ENCODE measurements around the gene DOCK7. TPM values are rescaled to one million over a fixed set of nuclear protein-coding genes. Genes with fewer than 3 reads are reported as not detected.
"Not testable (repeated sequence)": the region's sequence is repeated elsewhere in the genome, so short reads cannot be mapped to it uniquely, and the experiment has no call there.

Gene DOCK7
- total RNA-seq, 1 experiment from 2014 or later, result 60.8 TPM

DNA sequence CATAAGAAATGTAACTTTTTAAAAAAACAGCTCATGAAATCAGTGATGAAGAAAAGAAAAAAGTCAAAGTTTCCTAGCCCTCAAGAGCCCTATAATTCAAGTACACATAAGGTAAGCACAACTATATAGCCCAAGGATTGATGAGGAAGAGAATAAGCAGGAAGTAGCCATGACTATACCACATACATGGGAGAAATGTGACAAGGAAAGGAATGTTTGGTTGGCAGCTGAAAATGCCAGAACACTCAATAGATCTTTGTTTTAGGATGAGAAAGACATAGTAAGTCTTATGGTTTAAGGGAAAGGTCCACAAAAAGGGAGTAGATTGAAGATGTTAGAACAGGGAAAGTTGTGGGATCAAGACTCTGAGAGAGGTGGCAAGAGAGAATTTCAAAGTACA lies 5.7 kb downstream of the DOCK7 start:
- TF ChIP-seq, protein P1, sequence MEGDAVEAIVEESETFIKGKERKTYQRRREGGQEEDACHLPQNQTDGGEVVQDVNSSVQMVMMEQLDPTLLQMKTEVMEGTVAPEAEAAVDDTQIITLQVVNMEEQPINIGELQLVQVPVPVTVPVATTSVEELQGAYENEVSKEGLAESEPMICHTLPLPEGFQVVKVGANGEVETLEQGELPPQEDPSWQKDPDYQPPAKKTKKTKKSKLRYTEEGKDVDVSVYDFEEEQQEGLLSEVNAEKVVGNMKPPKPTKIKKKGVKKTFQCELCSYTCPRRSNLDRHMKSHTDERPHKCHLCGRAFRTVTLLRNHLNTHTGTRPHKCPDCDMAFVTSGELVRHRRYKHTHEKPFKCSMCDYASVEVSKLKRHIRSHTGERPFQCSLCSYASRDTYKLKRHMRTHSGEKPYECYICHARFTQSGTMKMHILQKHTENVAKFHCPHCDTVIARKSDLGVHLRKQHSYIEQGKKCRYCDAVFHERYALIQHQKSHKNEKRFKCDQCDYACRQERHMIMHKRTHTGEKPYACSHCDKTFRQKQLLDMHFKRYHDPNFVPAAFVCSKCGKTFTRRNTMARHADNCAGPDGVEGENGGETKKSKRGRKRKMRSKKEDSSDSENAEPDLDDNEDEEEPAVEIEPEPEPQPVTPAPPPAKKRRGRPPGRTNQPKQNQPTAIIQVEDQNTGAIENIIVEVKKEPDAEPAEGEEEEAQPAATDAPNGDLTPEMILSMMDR (conservative IDR thresholded peaks at IDR 0.05; ENCODE audit: low read depth, low read length), result no peak
- no TSS peak for BruUV-seq (replicated peaks)
- CTCF ChIA-PET, result no interaction called here
- Histone ChIP-seq H3K9me3 (ENCODE audit: low read depth, low read length, poor library complexity, severe bottlenecking) (no peaks in the 10 kb centered on the region), H3K36me3 (ENCODE audit: insufficient read depth, low read length, poor library complexity, severe bottlenecking) (no peaks in the 10 kb centered on the region), H3K27ac (ENCODE audit: low read depth, low read length, poor library complexity, severe bottlenecking) (no peak overlapping the region), H3K4me1 (ENCODE audit: insufficient read depth, low read length, poor library complexity, severe bottlenecking) (peaks cover 23% of the 10 kb centered on the region), H3K4me3 (ENCODE audit: low read depth, low read length, poor library complexity, severe bottlenecking) (no peak overlapping the region), H3K27me3 (replicated peaks; ENCODE audit: insufficient read depth, low read depth, low read length, poor library complexity) (no peaks in the 10 kb centered on the region)
- no peak for DNase-seq (ENCODE audit: low spot score)
- intact Hi-C loops (cut with micrococcal nuclease; ENCODE audit: unreplicated experiment), result no loop called here
- POLR2A ChIA-PET (ENCODE audit: low non-redundant PET), result interaction anchor here (0.6 kb wide), 1 partner anchor 10 kb away, joined by 3 read pairs; no protein-coding TSS in a partner anchor

DNA sequence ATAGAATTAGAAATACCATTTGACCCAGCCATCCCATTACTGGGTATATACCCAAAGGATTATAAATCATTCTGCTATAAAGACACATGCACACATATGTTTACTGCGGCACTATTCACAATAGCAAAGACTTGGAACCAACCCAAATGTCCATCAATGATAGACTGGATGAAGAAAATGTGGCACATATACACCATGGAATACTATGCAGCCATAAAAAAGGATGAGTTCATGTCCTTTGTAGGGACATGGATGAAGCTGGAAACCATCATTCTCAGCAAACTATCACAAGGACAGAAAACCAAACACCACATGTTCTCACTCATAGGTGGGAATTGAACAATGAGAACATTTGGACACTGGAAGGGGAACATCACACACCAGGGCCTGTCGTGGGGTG lies 7.2 kb downstream of the DOCK7 start:
- peaks cover 26% of the 10 kb centered on the region for H3K4me1 ChIP-seq (ENCODE audit: insufficient read depth, low read length, poor library complexity, severe bottlenecking)
- DNase-seq (ENCODE audit: low spot score); H3K4me3 ChIP-seq (ENCODE audit: low read depth, low read length, poor library complexity, severe bottlenecking); BruUV-seq (replicated peaks); H3K27ac ChIP-seq (ENCODE audit: low read depth, low read length, poor library complexity, severe bottlenecking); intact Hi-C loops (cut with micrococcal nuclease; ENCODE audit: unreplicated experiment); POLR2A ChIA-PET (ENCODE audit: low non-redundant PET); CTCF ChIA-PET; H3K36me3 ChIP-seq (ENCODE audit: insufficient read depth, low read length, poor library complexity, severe bottlenecking); H3K27me3 ChIP-seq (replicated peaks; ENCODE audit: insufficient read depth, low read depth, low read length, poor library complexity); H3K9me3 ChIP-seq (ENCODE audit: low read depth, low read length, poor library complexity, severe bottlenecking): not testable (repeated sequence)

DNA sequence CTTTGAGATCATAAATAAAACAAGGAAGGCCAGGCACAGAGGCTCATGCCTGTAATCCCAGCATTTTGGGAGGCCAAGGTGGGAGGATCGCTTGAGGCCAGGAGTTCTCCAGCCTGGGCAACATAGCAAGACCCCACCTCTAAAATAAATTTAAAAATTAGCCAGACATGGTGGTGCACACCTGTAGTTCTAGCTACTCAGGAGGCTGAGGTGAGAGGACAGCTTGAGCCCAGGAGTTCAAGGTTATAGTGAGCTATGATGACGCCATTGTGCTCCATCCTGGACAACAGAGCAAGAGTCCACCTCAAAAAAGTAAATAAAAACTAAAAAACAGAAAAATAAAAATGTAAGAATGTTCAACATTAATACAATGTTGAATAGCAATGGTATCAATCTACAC lies 10.4 kb downstream of the DOCK7 start:
- peaks cover 14% of the 10 kb centered on the region for H3K4me1 ChIP-seq (ENCODE audit: insufficient read depth, low read length, poor library complexity, severe bottlenecking)
- POLR2A ChIA-PET (ENCODE audit: low non-redundant PET); BruUV-seq (replicated peaks); H3K27me3 ChIP-seq (replicated peaks; ENCODE audit: insufficient read depth, low read depth, low read length, poor library complexity); H3K4me3 ChIP-seq (ENCODE audit: low read depth, low read length, poor library complexity, severe bottlenecking); H3K27ac ChIP-seq (ENCODE audit: low read depth, low read length, poor library complexity, severe bottlenecking); intact Hi-C loops (cut with micrococcal nuclease; ENCODE audit: unreplicated experiment); DNase-seq (ENCODE audit: low spot score); H3K36me3 ChIP-seq (ENCODE audit: insufficient read depth, low read length, poor library complexity, severe bottlenecking); CTCF ChIA-PET; H3K9me3 ChIP-seq (ENCODE audit: low read depth, low read length, poor library complexity, severe bottlenecking): not testable (repeated sequence)

- Histone ChIP-seq H3K27ac (ENCODE audit: low read depth, low read length, poor library complexity, severe bottlenecking) (no peak overlapping the region), H3K4me1 (ENCODE audit: insufficient read depth, low read length, poor library complexity, severe bottlenecking) (peaks cover 10% of the 10 kb centered on the region), H3K9me3 (ENCODE audit: low read depth, low read length, poor library complexity, severe bottlenecking) (no peaks in the 10 kb centered on the region), H3K36me3 (ENCODE audit: insufficient read depth, low read length, poor library complexity, severe bottlenecking) (no peaks in the 10 kb centered on the region), H3K27me3 (replicated peaks; ENCODE audit: insufficient read depth, low read depth, low read length, poor library complexity) (no peaks in the 10 kb centered on the region), H3K4me3 (ENCODE audit: low read depth, low read length, poor library complexity, severe bottlenecking) (no peak overlapping the region)
- CTCF ChIA-PET, result no interaction called here
- DNase-seq (ENCODE audit: low spot score), result peak; percentile 20
- BruUV-seq (replicated peaks), result no TSS peak
- TF ChIP-seq, protein P1 (conservative IDR thresholded peaks at IDR 0.05; ENCODE audit: low read depth, low read length), result no peak
- no peak for TF ChIP-seq EZH2 (IDR thresholded peaks at IDR 0.05; ENCODE audit: borderline replicate concordance, low read depth, low read length, poor library complexity, severe bottlenecking)
- POLR2A ChIA-PET (ENCODE audit: low non-redundant PET), result no interaction called here
- intact Hi-C loops (cut with micrococcal nuclease; ENCODE audit: unreplicated experiment), result no loop called here
These were observed 11.4 kb downstream of the DOCK7 start for GRCh38 chr1:62676611-62677356.
